ENCODE results near the gene GRM5.
"Not testable (repeated sequence)": the region's sequence is repeated elsewhere in the genome, so short reads cannot be mapped to it uniquely, and the experiment has no call there.

The GRM5 gene

GRCh38 chr11:88535916-88536547, 529.8 kb downstream of the GRM5 start:
- DNase-seq: no peak

- no peak for DNase-seq
These were observed 530.5 kb downstream of the GRM5 start for GRCh38 chr11:88535266-88535665.

GRCh38 chr11:88534706-88535105, 531.1 kb downstream of the GRM5 start:
- not testable (repeated sequence) for DNase-seq

GRCh38 chr11:88534185-88534584, 531.6 kb downstream of the GRM5 start:
- DNase-seq: no peak

- no peak for DNase-seq
These were observed 532.8 kb downstream of the GRM5 start for GRCh38 chr11:88533001-88533400.

- DNase-seq: no peak
These were observed 534.0 kb downstream of the GRM5 start for GRCh38 chr11:88531831-88532230.

GRCh38 chr11:88529426-88529825, 536.4 kb downstream of the GRM5 start:
- DNase-seq: no peak

GRCh38 chr11:88523386-88524071, 542.3 kb downstream of the GRM5 start:
- DNase-seq: no peak

- no peak for DNase-seq
These were observed 543.0 kb downstream of the GRM5 start for GRCh38 chr11:88522624-88523385.

- no peak for DNase-seq
These were observed 544.0 kb downstream of the GRM5 start for GRCh38 chr11:88521799-88522201.

GRCh38 chr11:88521399-88521798, 544.4 kb downstream of the GRM5 start:
- no peak for DNase-seq

GRCh38 chr11:88520391-88520790, 545.4 kb downstream of the GRM5 start:
- no peak for DNase-seq

- no peak for DNase-seq
These were observed 550.8 kb downstream of the GRM5 start for GRCh38 chr11:88515002-88515401.

GRCh38 chr11:88511006-88511405, 554.8 kb downstream of the GRM5 start:
- DNase-seq: no peak

GRCh38 chr11:88508759-88509581, 556.8 kb downstream of the GRM5 start:
- DNase-seq: no peak

GRCh38 chr11:88508418-88508758, 557.4 kb downstream of the GRM5 start:
- DNase-seq: no peak

- no peak for DNase-seq
These were observed 557.9 kb downstream of the GRM5 start for GRCh38 chr11:88507771-88508417.

GRCh38 chr11:88501541-88501940, 564.2 kb downstream of the GRM5 start:
- DNase-seq: no peak

GRCh38 chr11:88495836-88496235, 569.9 kb downstream of the GRM5 start:
- DNase-seq: no peak

- no peak for DNase-seq
These were observed 570.9 kb downstream of the GRM5 start for GRCh38 chr11:88494848-88495247.

- no peak for DNase-seq
These were observed 574.1 kb downstream of the GRM5 start for GRCh38 chr11:88491674-88492073.

- DNase-seq: no peak
These were observed 576.8 kb downstream of the GRM5 start for GRCh38 chr11:88489030-88489429.

- no peak for DNase-seq
These were observed 578.1 kb downstream of the GRM5 start for GRCh38 chr11:88487646-88488045.
